Measurements from ENCODE around the gene ARID3B. TPM values are rescaled to one million over a fixed set of nuclear protein-coding genes. Genes with fewer than 3 reads are reported as not detected.

ARID3B gene
- total and polyA plus RNA-seq, 2 of the 4 experiments (the other 2 are of a cell fraction), result 2.5 to 5.0 TPM

DNA sequence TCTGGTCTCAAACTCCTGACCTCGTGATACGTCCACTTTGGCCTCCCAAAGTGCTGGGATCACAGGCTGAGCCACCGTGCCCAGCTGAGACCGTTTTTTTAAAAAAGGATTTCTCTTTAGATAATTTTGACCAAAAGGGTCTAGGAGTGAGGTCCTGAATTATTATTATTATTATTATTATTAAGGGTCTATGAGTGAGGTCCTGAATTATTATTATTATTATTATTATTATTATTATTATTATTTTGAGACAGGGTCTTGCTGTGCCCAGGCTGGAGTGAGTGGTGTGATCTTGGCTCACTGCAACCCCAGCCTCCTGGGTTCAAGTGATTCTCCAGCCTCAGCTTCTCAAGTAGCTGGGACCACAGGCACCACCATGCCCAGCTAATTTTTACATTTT, 20.6 kb upstream of the ARID3B start:
- Histone ChIP-seq H3K27me3 (ENCODE audit: control insufficient read depth, insufficient read depth, low read length) (no peaks in the 10 kb centered on the region), H3K4ac (ENCODE audit: low read depth, low read length) (no peak overlapping the region), H3K56ac (ENCODE audit: extremely low read depth, insufficient read depth, low read length) (no peak overlapping the region), H2AK9ac (replicated peaks; ENCODE audit: low read depth, low read length, poor library complexity) (no peak overlapping the region), H2BK15ac (ENCODE audit: low read depth, low read length) (no peak overlapping the region), H3K9me1 (ENCODE audit: insufficient read depth, low read length) (no peaks in the 10 kb centered on the region), H3K27ac (ENCODE audit: insufficient read depth, low read length) (no peak overlapping the region), H3K14ac (replicated peaks; ENCODE audit: low read depth, low read length) (no peak overlapping the region), H3K23ac (ENCODE audit: low read depth, low read length) (no peak overlapping the region), H3K79me1 (ENCODE audit: low read depth in 1 of 2, low read length in 2 of 2) (no peaks in the 10 kb centered on the region), H2BK20ac (ENCODE audit: low read depth, low read length) (no peak overlapping the region), H2AK5ac (ENCODE audit: low read depth, low read length) (no peak overlapping the region), H3K4me2 (ENCODE audit: low read depth, low read length) (no peak overlapping the region), H2BK5ac (ENCODE audit: low read depth, low read length, poor library complexity, severe bottlenecking) (no peak overlapping the region), H3K36me3 (ENCODE audit: control insufficient read depth, insufficient read depth, low read length) (no peaks in the 10 kb centered on the region), H3K4me1 (ENCODE audit: control insufficient read depth, insufficient read depth, low read length) (peaks cover 4% of the 10 kb centered on the region; the same call in 1 of the 2 replicates), H3K9ac (ENCODE audit: low read depth, low read length) (no peak overlapping the region), H2AFZ (replicated peaks; ENCODE audit: low read length, poor library complexity) (no peak overlapping the region), H3K9me3 (ENCODE audit: control insufficient read depth, insufficient read depth, low read length) (no peaks in the 10 kb centered on the region), H4K91ac (ENCODE audit: insufficient read depth, low read depth, low read length) (no peak overlapping the region), H2BK120ac (ENCODE audit: low read depth, low read length) (no peak overlapping the region), H4K5ac (ENCODE audit: low read depth, low read length) (no peak overlapping the region), H3K4me3 (ENCODE audit: insufficient read depth, low read depth, low read length) (no peak overlapping the region), H3K18ac (ENCODE audit: low read depth, low read length) (no peak overlapping the region), H4K8ac (ENCODE audit: low read depth in 2 of 2, low read length in 2 of 2) (no peak overlapping the region), H4K20me1 (ENCODE audit: insufficient read depth, low read length) (no peaks in the 10 kb centered on the region)
- POLR2A ChIA-PET (ENCODE audit: unreplicated experiment), result no interaction called here
- intact Hi-C loops (cut with micrococcal nuclease) (no loop called here), dilution Hi-C loops (cut with HindIII; ENCODE audit: low sequenced_read_pairs, unreplicated experiment) (no loop called here), in situ Hi-C loops (cut with MboI; ENCODE audit: low sequenced_read_pairs) (no loop called here)
- CTCF ChIA-PET, result no interaction called here
- TF ChIP-seq BHLHE40 (IDR thresholded peaks at IDR 0.05; ENCODE audit: low read depth, low read length) (no peak), MXI1 (IDR thresholded peaks at IDR 0.05; ENCODE audit: borderline replicate concordance, low read depth, low read length) (no peak), POLR2A (IDR thresholded peaks at IDR 0.05; ENCODE audit: low read depth, low read length) (no peak), USF2 (IDR thresholded peaks at IDR 0.05; ENCODE audit: low read depth, low read length) (no peak), MAFK (IDR thresholded peaks at IDR 0.05; ENCODE audit: low read depth, low read length) (no peak), NFE2L2 (IDR thresholded peaks at IDR 0.05; ENCODE audit: low read depth, low read length) (no peak), RFX5 (IDR thresholded peaks at IDR 0.05; ENCODE audit: low read depth, low read length) (no peak), SMC3 (IDR thresholded peaks at IDR 0.05; ENCODE audit: low read depth, low read length) (no peak), RAD21 (IDR thresholded peaks at IDR 0.05; ENCODE audit: low read length) (no peak), CHD1 (IDR thresholded peaks at IDR 0.05; ENCODE audit: low read depth, low read length) (no peak), MAZ (IDR thresholded peaks at IDR 0.05; ENCODE audit: borderline replicate concordance, low read depth, low read length) (no peak)
- TF ChIP-seq, protein P1, sequence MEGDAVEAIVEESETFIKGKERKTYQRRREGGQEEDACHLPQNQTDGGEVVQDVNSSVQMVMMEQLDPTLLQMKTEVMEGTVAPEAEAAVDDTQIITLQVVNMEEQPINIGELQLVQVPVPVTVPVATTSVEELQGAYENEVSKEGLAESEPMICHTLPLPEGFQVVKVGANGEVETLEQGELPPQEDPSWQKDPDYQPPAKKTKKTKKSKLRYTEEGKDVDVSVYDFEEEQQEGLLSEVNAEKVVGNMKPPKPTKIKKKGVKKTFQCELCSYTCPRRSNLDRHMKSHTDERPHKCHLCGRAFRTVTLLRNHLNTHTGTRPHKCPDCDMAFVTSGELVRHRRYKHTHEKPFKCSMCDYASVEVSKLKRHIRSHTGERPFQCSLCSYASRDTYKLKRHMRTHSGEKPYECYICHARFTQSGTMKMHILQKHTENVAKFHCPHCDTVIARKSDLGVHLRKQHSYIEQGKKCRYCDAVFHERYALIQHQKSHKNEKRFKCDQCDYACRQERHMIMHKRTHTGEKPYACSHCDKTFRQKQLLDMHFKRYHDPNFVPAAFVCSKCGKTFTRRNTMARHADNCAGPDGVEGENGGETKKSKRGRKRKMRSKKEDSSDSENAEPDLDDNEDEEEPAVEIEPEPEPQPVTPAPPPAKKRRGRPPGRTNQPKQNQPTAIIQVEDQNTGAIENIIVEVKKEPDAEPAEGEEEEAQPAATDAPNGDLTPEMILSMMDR (conservative IDR thresholded peaks at IDR 0.05; ENCODE audit: low read depth, low read length), result no peak
- no CpG with 5 or more reads among the region's 4 CpGs for WGBS, 2 experiments (ENCODE audit: extremely low coverage in 2 of 2, insufficient read length in 1 of 2)
- no TSS peak for BruUV-seq (replicated peaks)
- no peak for ATAC-seq (ENCODE audit: low read depth)
- DNase-seq, result no peak

Measured in IMR-90 (cell line).